Panc1 (cell line): Measurements from ENCODE around the gene SNRPF. TPM values are rescaled to one million over a fixed set of nuclear protein-coding genes. Genes with fewer than 3 reads are reported as not detected.

Experiments used
- ATAC-seq: fragments of 200-7000 bp; cut with Tn5 transposase; 2 replicates; pipeline ENCODE4 v1.9.1; 2020; ENCODE audit warnings: mild to moderate bottlenecking, moderate library complexity
- BruUV-seq: library from RNA; stranded (reverse); fragments of 400-500 nt; replicated peaks from 2 replicates; lab custom pipeline; 2021; lab: Mats Ljungman, UMichigan
- CTCF ChIA-PET: fragments of 300-600 bp; sonication (Branson Sonifier 250); formaldehyde crosslinking; loops from one replicate; lab custom pipeline; 2022; ENCODE audit warnings: antibody characterized with exemption; lab: Charles Lee
- POLR2A ChIA-PET: fragments of 300-600 bp; sonication (Branson Sonifier 250); formaldehyde crosslinking; loops from one replicate; lab custom pipeline; 2022; ENCODE audit warnings: antibody characterized with exemption; lab: Charles Lee
- DNase-seq: peaks from one replicate; pipeline ENCODE4 v3.0.0-alpha.2; 2010; ENCODE audit warnings: low read depth, low spot score
- H3K27ac ChIP-seq: 2 replicates; pipeline ENCODE4 v1.5.1; 2011; ENCODE audit warnings: mild to moderate bottlenecking, low read length, inconsistent platforms
- H3K27me3 ChIP-seq: fragments of 200-500 bp; sonication (Bioruptor generic); 2 replicates; pipeline ENCODE4 v1.6.0; 2014; ENCODE audit warnings: low read length, inconsistent platforms; ENCODE audit not compliant: control insufficient read depth, insufficient read depth
- H3K36me3 ChIP-seq: fragments of 200-500 bp; sonication (Bioruptor generic); 2 replicates; pipeline ENCODE4 v1.5.1; 2014; ENCODE audit warnings: inconsistent platforms, mild to moderate bottlenecking, low read length, moderate library complexity; ENCODE audit not compliant: control insufficient read depth, insufficient read depth
- H3K4me1 ChIP-seq: 2 replicates; pipeline ENCODE4 v1.5.1; 2011; ENCODE audit warnings: inconsistent platforms, mild to moderate bottlenecking, low read length, moderate library complexity; ENCODE audit not compliant: control insufficient read depth, insufficient read depth
- H3K4me3 ChIP-seq, 2 experiments: 2 replicates each; pipeline ENCODE4 v1.5.1; 2011 to 2012; ENCODE audit warnings: low read depth in 2 of 2, low read length in 2 of 2, mild to moderate bottlenecking in 2 of 2, inconsistent platforms in 1 of 2, moderate library complexity in 1 of 2
- H3K9me3 ChIP-seq: fragments of 200-500 bp; sonication (Bioruptor generic); 2 replicates; pipeline ENCODE4 v1.5.1; 2014; ENCODE audit warnings: low read depth, mild to moderate bottlenecking, inconsistent platforms, low read length, moderate library complexity; ENCODE audit not compliant: control insufficient read depth, insufficient read depth
- POLR2AphosphoS5 ChIP-seq: IDR thresholded peaks from 2 replicates; pipeline ENCODE4 v1.6.1; 2012; ENCODE audit warnings: mild to moderate bottlenecking, low read depth, low read length, moderate library complexity
- SIN3A ChIP-seq: IDR thresholded peaks from 2 replicates; pipeline ENCODE4 v1.6.1; 2012; ENCODE audit warnings: low read depth, mild to moderate bottlenecking, low read length, moderate library complexity, borderline replicate concordance; ENCODE audit not compliant: insufficient read depth
- in situ Hi-C: cut with HindIII; loops from 2 replicates; pipeline ENCODE4 v1.10.0; 2016; ENCODE audit warnings: low sequenced_read_pairs, low pct_unique_long_range_greater_than_20kb
- intact Hi-C: fragments of 100-400 bp; cut with micrococcal nuclease; formaldehyde crosslinking; loops from one replicate; pipeline ENCODE4 v1.10.0; 2022; ENCODE audit not compliant: unreplicated experiment
- total RNA-seq: library from RNA; stranded (reverse); gene quantifications from one replicate; pipeline ENCODE4 v1.2.1, GENCODE V29; 2021; ENCODE audit not compliant: unreplicated experiment
- TF ChIP-seq, protein P1 (sequence below), 2 experiments: IDR thresholded peaks; 2 replicates each; pipeline ENCODE4 v1.6.1; 2011 to 2012; ENCODE audit warnings: low read depth in 2 of 2, control low read depth in 1 of 2, low read length in 1 of 2, mild to moderate bottlenecking in 1 of 2, moderate library complexity in 1 of 2; ENCODE audit not compliant: insufficient read depth in 1 of 2
- TF ChIP-seq, protein P2 (sequence below): fragments of 450-650 bp; IDR thresholded peaks from 2 replicates; pipeline ENCODE4 v1.5.1; 2017; ENCODE audit warnings: mild to moderate bottlenecking

Gene SNRPF
- total RNA-seq, 1 experiment from 2014 or later: 38.7 TPM

DNA sequence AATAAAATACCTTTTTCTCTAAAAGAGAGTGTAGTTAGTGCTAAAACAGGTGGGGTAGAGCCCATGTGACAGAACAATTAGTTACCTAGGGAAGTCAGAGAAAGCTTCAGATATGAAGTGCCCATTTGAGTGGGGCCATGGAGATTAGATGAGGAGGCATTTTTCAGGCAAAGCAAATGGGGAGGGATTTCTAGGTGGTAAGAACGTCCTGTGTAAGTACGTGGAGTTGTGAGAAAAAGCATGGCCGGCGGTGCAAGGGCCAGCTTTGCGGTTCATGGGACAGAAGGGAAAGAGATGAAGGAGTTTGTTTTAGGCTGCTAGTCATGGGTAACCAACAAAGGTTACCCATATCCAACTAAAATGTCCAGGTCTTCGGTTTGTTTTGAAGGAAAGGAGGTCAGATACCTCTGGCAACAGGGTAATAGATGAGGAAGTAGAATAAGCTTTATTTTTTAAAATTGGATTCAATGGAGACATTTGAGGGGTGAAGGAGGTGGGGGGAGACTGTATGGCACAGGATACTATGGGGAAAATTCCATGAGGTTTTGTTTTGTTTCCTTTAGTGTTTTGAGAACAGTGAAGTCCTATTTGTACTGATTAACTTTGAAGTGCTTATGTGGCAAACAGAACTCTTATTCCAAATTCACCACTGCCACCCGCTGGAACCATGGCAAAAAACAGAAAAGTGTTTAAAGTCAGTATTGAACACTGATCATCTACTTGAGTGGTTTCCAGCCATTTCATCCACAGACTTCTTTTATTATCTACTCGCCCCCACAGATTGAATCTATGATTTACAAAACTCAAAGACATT lies 10.0 kb upstream of the SNRPF start:
- Histone ChIP-seq H3K9me3 (no peaks in the 10 kb centered on the region), H3K4me1 (no peaks in the 10 kb centered on the region), H3K27me3 (no peaks in the 10 kb centered on the region; the same call in 1 of the 2 replicates), H3K4me3 (no peak overlapping the region), H3K36me3 (no peaks in the 10 kb centered on the region), H3K27ac (no peak overlapping the region)
- no peak for DNase-seq
- ChIA-PET POLR2A (no interaction called here), CTCF (interaction anchor here (0.6 kb wide), 2 partner anchors 265 to 315 kb away, joined by 3 to 7 read pairs; no protein-coding TSS in a partner anchor)
- intact Hi-C loops (no loop called here), in situ Hi-C loops (no loop called here)
- no peak for TF ChIP-seq SIN3A
- TF ChIP-seq, protein P1, sequence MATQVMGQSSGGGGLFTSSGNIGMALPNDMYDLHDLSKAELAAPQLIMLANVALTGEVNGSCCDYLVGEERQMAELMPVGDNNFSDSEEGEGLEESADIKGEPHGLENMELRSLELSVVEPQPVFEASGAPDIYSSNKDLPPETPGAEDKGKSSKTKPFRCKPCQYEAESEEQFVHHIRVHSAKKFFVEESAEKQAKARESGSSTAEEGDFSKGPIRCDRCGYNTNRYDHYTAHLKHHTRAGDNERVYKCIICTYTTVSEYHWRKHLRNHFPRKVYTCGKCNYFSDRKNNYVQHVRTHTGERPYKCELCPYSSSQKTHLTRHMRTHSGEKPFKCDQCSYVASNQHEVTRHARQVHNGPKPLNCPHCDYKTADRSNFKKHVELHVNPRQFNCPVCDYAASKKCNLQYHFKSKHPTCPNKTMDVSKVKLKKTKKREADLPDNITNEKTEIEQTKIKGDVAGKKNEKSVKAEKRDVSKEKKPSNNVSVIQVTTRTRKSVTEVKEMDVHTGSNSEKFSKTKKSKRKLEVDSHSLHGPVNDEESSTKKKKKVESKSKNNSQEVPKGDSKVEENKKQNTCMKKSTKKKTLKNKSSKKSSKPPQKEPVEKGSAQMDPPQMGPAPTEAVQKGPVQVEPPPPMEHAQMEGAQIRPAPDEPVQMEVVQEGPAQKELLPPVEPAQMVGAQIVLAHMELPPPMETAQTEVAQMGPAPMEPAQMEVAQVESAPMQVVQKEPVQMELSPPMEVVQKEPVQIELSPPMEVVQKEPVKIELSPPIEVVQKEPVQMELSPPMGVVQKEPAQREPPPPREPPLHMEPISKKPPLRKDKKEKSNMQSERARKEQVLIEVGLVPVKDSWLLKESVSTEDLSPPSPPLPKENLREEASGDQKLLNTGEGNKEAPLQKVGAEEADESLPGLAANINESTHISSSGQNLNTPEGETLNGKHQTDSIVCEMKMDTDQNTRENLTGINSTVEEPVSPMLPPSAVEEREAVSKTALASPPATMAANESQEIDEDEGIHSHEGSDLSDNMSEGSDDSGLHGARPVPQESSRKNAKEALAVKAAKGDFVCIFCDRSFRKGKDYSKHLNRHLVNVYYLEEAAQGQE (IDR thresholded peaks at IDR 0.05; ENCODE audit: insufficient read depth in 1 of 2, low read depth in 2 of 2, low read length in 1 of 2): no peak
- TF ChIP-seq, protein P2, sequence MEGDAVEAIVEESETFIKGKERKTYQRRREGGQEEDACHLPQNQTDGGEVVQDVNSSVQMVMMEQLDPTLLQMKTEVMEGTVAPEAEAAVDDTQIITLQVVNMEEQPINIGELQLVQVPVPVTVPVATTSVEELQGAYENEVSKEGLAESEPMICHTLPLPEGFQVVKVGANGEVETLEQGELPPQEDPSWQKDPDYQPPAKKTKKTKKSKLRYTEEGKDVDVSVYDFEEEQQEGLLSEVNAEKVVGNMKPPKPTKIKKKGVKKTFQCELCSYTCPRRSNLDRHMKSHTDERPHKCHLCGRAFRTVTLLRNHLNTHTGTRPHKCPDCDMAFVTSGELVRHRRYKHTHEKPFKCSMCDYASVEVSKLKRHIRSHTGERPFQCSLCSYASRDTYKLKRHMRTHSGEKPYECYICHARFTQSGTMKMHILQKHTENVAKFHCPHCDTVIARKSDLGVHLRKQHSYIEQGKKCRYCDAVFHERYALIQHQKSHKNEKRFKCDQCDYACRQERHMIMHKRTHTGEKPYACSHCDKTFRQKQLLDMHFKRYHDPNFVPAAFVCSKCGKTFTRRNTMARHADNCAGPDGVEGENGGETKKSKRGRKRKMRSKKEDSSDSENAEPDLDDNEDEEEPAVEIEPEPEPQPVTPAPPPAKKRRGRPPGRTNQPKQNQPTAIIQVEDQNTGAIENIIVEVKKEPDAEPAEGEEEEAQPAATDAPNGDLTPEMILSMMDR: peak; percentile 48; the same call in 1 of the 2 replicates
- TF ChIP-seq POLR2AphosphoS5: no peak
- peak; percentile 88 for ATAC-seq
- no TSS peak for BruUV-seq

DNA sequence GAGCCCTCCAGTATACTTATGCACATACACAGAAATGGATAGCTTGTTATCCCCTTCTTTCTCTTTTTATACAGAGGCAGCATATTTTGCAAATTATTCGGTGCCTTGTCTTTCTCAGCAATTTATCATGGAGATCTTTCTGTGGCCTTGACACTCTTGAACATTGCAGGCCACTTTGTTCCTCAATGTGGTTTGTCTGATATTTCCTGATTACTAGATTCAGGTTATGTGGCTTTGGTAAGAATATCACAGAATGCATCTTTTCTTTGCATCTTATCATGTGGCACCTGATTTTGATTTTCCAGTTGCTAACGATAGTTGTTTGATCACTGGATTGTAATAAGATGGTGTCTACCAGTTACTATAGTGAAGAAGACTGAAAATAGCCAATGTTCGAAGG lies 7.1 kb upstream of the SNRPF start:
- CTCF ChIA-PET: no interaction called here
- in situ Hi-C loops (no loop called here), intact Hi-C loops (no loop called here)
- H3K9me3 ChIP-seq: no peaks in the 10 kb centered on the region
- POLR2A ChIA-PET: no interaction called here
- no peaks in the 10 kb centered on the region for H3K4me1 ChIP-seq
- peaks cover 2% of the 10 kb centered on the region for H3K27me3 ChIP-seq
- no peaks in the 10 kb centered on the region for H3K36me3 ChIP-seq
- no peak for DNase-seq
- no TSS peak for BruUV-seq
- no peak for ATAC-seq
- no peak overlapping the region for H3K27ac ChIP-seq
- H3K4me3 ChIP-seq: no peak overlapping the region
- TF ChIP-seq, protein P1 (IDR thresholded peaks at IDR 0.05; ENCODE audit: insufficient read depth in 1 of 2, low read depth in 2 of 2, low read length in 1 of 2): no peak
- TF ChIP-seq, protein P2: no peak
